NCI-H2227 (cell line): ENCODE data around the gene PPP2R5B.

ENCODE experiments used
- DNase-seq: peaks from one replicate; lab custom pipeline; 2025; ENCODE audit not compliant: unreplicated experiment; lab: John Stamatoyannopoulos, UW

The PPP2R5B gene

GRCh38 chr11:64928957-64929356 is 4.5 kb downstream of the PPP2R5B start:
- no peak for DNase-seq

GRCh38 chr11:64929625-64930024 is 5.1 kb downstream of the PPP2R5B start:
- DNase-seq: no peak

GRCh38 chr11:64930340-64930739 is 5.9 kb downstream of the PPP2R5B start:
- no peak for DNase-seq

- DNase-seq: no peak
Observed at GRCh38 chr11:64931290-64931689, 6.8 kb downstream of the PPP2R5B start.

GRCh38 chr11:64932324-64932723 is 7.8 kb downstream of the PPP2R5B start:
- no peak for DNase-seq

GRCh38 chr11:64933213-64933934 is 8.9 kb downstream of the PPP2R5B start:
- DNase-seq: no peak

GRCh38 chr11:64933935-64934681 is 9.6 kb downstream of the PPP2R5B start:
- DNase-seq: no peak

GRCh38 chr11:64934682-64935358 is 10.3 kb downstream of the PPP2R5B start:
- DNase-seq: no peak

GRCh38 chr11:64935359-64936081 is 11.0 kb downstream of the PPP2R5B start, which contains the start of gene GPHA2:
GPHA2 (minus strand) TSS chr11:64935893; CDS start chr11:64935460, 433 bp downstream.
- peak; percentile 47 for DNase-seq

GRCh38 chr11:64936539-64936938 is 12.1 kb downstream of the PPP2R5B start:
- no peak for DNase-seq

GRCh38 chr11:64947208-64947814 is 22.8 kb downstream of the PPP2R5B start:
- DNase-seq: no peak

GRCh38 chr11:64951529-64951928 is 27.0 kb downstream of the PPP2R5B start:
- no peak for DNase-seq

GRCh38 chr11:64954201-64954600 is 29.7 kb downstream of the PPP2R5B start:
- no peak for DNase-seq

GRCh38 chr11:64959498-64959897 is 35.0 kb downstream of the PPP2R5B start:
- DNase-seq: no peak

- no peak for DNase-seq
Observed at GRCh38 chr11:64960719-64961118, 36.2 kb downstream of the PPP2R5B start.

- no peak for DNase-seq
Observed at GRCh38 chr11:64963072-64963631, 38.7 kb downstream of the PPP2R5B start.

- DNase-seq: no peak
Observed at GRCh38 chr11:64967375-64967774, 42.9 kb downstream of the PPP2R5B start.

GRCh38 chr11:64969209-64969608 is 44.7 kb downstream of the PPP2R5B start:
- DNase-seq: peak; percentile 66

- no peak for DNase-seq
Observed at GRCh38 chr11:64970731-64971151, 46.3 kb downstream of the PPP2R5B start.
